Measurements from ENCODE around the gene EPHB1.
"Not testable (repeated sequence)": the region's sequence is repeated elsewhere in the genome, so short reads cannot be mapped to it uniquely, and the experiment has no call there.

Gene EPHB1

GRCh38 chr3:135084405-135084804, 289.3 kb downstream of the EPHB1 start:
- no peak for DNase-seq (ENCODE audit: low read depth, low spot score)

GRCh38 chr3:135084976-135085375, 289.9 kb downstream of the EPHB1 start:
- no peak for DNase-seq (ENCODE audit: low read depth, low spot score)

- DNase-seq (ENCODE audit: low read depth, low spot score): no peak
These were observed 290.8 kb downstream of the EPHB1 start for GRCh38 chr3:135085652-135086436.

GRCh38 chr3:135087782-135088181, 292.7 kb downstream of the EPHB1 start:
- no peak for DNase-seq (ENCODE audit: low read depth, low spot score)

- no peak for DNase-seq (ENCODE audit: low read depth, low spot score)
These were observed 294.4 kb downstream of the EPHB1 start for GRCh38 chr3:135089451-135089850.

GRCh38 chr3:135090020-135090717, 295.1 kb downstream of the EPHB1 start:
- no peak for DNase-seq (ENCODE audit: low read depth, low spot score)

- DNase-seq (ENCODE audit: low read depth, low spot score): no peak
These were observed 296.9 kb downstream of the EPHB1 start for GRCh38 chr3:135091946-135092345.

- no peak for DNase-seq (ENCODE audit: low read depth, low spot score)
These were observed 298.1 kb downstream of the EPHB1 start for GRCh38 chr3:135093121-135093520.

GRCh38 chr3:135097276-135097946, 302.4 kb downstream of the EPHB1 start:
- DNase-seq (ENCODE audit: low read depth, low spot score): no peak

- DNase-seq (ENCODE audit: low read depth, low spot score): no peak
These were observed 304.8 kb downstream of the EPHB1 start for GRCh38 chr3:135099734-135100355.

- no peak for DNase-seq (ENCODE audit: low read depth, low spot score)
These were observed 305.3 kb downstream of the EPHB1 start for GRCh38 chr3:135100366-135100765.

GRCh38 chr3:135103917-135104316, 308.9 kb downstream of the EPHB1 start:
- DNase-seq (ENCODE audit: low read depth, low spot score): no peak

- DNase-seq (ENCODE audit: low read depth, low spot score): no peak
These were observed 311.4 kb downstream of the EPHB1 start for GRCh38 chr3:135106445-135106844.

GRCh38 chr3:135107043-135107442, 312.0 kb downstream of the EPHB1 start:
- no peak for DNase-seq (ENCODE audit: low read depth, low spot score)

- no peak for DNase-seq (ENCODE audit: low read depth, low spot score)
These were observed 314.6 kb downstream of the EPHB1 start for GRCh38 chr3:135109681-135110080.

- DNase-seq (ENCODE audit: low read depth, low spot score): not testable (repeated sequence)
These were observed 319.5 kb downstream of the EPHB1 start for GRCh38 chr3:135114551-135114950.

- DNase-seq (ENCODE audit: low read depth, low spot score): no peak
These were observed 322.9 kb downstream of the EPHB1 start for GRCh38 chr3:135117977-135118376.

- DNase-seq (ENCODE audit: low read depth, low spot score): no peak
These were observed 323.7 kb downstream of the EPHB1 start for GRCh38 chr3:135118792-135119191.

- DNase-seq (ENCODE audit: low read depth, low spot score): no peak
These were observed 330.2 kb downstream of the EPHB1 start for GRCh38 chr3:135125171-135125801.

GRCh38 chr3:135127946-135128470, 332.9 kb downstream of the EPHB1 start:
- DNase-seq (ENCODE audit: low read depth, low spot score): no peak

GRCh38 chr3:135128818-135129217, 333.8 kb downstream of the EPHB1 start:
- DNase-seq (ENCODE audit: low read depth, low spot score): no peak
